GM12865 (cell line): Measurements from ENCODE around the gene SLC35F1.

Experiments
- DNase-seq: peaks from one replicate; pipeline ENCODE4 v3.0.0; 2010; ENCODE audit warnings: low read depth
- H3K4me3 ChIP-seq: 2 replicates; pipeline ENCODE4 v1.5.1; 2011; ENCODE audit warnings: mild to moderate bottlenecking, low read depth, low read length, control low read depth
- TF ChIP-seq, protein P1 (sequence below): IDR thresholded peaks from 2 replicates; pipeline ENCODE4 v1.5.1; 2011; ENCODE audit warnings: low read length, control low read depth, low read depth, inconsistent platforms; ENCODE audit not compliant: insufficient read depth; ENCODE audit errors: missing control alignments

The SLC35F1 gene

DNA sequence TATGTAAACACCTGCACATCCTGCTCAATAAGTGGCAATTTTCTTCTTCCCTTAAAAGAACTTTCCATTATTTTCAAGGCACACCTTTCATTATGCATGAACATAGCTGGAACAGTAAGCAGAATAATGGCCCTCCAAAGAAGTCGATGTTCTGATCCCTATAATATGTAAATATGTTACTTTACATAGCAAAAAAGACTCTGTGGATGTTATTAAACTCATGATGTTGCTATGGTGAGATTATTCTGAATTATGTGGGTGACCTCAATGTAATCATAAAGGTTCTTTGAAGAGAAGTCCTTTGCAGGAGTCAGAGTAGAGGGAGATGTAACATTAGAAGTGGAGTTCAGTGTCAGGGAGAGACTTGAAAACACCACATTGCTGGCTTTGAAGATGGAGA, 341.1 kb downstream of the SLC35F1 start:
- H3K4me3 ChIP-seq: no peak overlapping the region
- TF ChIP-seq, protein P1, sequence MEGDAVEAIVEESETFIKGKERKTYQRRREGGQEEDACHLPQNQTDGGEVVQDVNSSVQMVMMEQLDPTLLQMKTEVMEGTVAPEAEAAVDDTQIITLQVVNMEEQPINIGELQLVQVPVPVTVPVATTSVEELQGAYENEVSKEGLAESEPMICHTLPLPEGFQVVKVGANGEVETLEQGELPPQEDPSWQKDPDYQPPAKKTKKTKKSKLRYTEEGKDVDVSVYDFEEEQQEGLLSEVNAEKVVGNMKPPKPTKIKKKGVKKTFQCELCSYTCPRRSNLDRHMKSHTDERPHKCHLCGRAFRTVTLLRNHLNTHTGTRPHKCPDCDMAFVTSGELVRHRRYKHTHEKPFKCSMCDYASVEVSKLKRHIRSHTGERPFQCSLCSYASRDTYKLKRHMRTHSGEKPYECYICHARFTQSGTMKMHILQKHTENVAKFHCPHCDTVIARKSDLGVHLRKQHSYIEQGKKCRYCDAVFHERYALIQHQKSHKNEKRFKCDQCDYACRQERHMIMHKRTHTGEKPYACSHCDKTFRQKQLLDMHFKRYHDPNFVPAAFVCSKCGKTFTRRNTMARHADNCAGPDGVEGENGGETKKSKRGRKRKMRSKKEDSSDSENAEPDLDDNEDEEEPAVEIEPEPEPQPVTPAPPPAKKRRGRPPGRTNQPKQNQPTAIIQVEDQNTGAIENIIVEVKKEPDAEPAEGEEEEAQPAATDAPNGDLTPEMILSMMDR: no peak
- no peak for DNase-seq

DNA sequence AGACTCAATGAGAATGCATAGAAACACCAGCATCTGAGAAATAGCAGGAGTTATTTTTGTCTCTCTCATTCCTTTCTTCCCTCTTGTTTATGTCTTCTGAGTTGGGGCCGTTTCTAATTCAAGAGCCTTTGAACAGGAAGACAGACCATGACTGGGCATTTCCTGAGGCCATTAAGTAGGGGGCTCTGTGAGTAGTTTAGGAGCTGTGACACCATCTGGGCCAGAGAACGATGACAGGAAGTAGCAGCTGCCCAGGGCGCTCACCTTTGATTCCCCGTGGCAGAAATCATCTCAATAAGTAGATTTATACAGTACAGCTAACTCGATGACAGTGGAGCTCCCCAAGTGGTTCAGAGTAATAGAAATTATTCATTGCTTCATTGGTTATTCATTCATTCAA, 342.6 kb downstream of the SLC35F1 start:
- peak; percentile 5 for DNase-seq
- TF ChIP-seq, protein P1: no peak
- no peak overlapping the region for H3K4me3 ChIP-seq

DNA sequence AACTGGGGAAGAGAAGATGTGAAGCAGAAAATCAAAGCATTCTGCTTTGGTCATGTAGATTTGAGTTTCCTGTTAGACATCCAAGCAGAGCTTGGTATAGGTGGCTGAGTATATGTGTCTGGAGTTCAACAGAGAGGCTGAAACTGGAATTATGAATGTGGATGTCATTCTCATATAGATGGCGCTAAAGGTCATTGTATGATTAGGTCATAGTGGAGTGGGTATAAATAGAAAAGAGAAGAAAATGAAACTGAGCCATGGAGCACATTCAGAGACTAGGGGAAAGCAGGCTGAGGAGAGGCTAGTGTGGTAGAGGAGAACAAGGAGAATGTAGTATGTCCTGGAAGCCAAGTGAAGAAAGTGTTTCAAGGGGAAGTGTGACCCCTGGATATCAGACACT, 345.4 kb downstream of the SLC35F1 start:
- DNase-seq: peak; percentile 14

DNA sequence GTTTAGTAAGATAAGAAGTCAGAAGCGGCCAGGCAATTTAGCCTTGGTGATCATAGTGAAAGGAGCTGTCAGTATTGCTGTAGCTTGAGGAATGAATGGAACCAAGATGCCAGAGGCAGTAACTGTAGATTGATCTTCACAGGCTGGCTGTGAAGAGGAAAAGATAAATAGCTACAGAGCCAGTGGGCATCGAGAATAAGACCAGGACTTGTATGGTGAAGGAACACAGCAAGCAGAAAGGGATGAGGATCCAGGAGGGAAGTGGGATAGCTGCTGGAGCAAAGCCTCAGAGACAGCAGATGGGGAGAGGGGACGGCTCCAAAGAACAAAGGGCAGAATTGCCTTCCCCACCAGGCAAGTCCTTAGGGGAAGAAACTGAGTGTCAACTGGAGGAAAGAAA, 346.7 kb downstream of the SLC35F1 start:
- TF ChIP-seq, protein P1: no peak
- DNase-seq: no peak
- no peak overlapping the region for H3K4me3 ChIP-seq

More for the DNA sequence above, 345.4 kb downstream of the SLC35F1 start:
- H3K4me3 ChIP-seq: no peak overlapping the region
- TF ChIP-seq, protein P1: peak; percentile 4

DNA sequence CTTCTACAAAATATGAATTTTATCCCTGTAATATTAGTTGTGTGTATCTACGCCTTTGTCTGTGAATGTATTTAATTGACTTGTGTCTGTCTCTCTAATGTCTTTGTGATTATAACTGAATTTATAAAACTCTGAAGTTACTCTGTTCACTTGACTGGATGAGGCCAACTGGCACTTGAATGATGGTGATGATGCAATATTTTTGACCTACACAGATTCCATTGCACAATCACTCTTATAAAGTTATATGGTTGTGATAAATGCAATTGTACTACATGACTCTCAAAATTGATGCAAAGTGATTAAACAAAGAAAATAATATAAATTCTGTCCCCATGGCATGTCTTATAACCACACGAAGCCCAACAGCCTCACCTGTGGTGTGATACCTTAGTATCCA, 353.8 kb downstream of the SLC35F1 start:
- TF ChIP-seq, protein P1: no peak
- no peak for DNase-seq
- H3K4me3 ChIP-seq: no peak overlapping the region

DNA sequence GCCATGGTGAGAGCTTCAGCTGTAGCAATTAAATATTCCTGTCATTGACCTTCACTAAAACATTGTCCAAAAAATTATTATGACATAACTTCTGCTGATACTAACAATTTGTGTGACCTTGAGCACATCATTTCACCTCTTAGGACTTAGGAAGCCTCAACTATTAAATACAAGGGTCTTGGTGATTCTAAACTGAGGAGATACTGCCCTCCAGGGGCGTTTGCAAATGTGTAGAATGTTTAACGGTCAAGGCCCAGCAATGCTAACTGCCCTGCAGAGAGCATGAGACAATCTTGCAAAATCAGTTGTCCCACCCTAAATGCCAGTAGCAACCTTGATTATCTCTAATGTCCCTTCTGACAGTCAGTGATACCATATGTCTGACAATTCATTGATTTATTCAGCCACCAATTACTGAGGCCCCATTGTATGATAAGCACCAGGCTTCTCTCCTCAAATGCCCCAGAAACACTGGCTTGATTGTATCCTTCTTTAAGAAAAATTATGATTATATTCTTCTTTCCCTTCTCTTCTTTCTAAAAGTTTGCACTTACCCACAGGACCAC, 356.9 kb downstream of the SLC35F1 start:
- peak; percentile 12 for DNase-seq
- TF ChIP-seq, protein P1: peak; percentile 34
- no peak overlapping the region for H3K4me3 ChIP-seq

DNA sequence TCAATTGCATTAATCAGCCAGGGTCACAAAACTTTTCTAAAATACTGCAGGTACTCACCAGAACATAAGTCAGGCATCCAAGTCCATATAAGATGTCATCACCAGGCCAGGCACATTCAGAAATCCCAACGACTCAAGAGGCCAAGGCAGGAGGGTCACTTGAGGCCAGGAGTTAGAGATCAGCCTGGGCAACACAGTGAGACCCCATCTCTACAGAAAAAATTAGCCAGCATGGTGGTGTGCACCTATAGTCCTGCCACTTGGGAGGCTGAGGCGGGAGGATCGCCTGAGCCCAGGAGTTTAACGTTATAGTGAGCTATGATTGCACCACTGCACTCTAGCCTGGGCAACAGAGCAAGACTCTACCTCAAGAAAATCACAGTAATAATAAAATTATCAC, 362.6 kb downstream of the SLC35F1 start:
- TF ChIP-seq, protein P1: no peak
- no peak for DNase-seq
- H3K4me3 ChIP-seq: no peak overlapping the region
